Ovary (tissue), 10 donors: ENCODE data around the gene OR10H1. TPM values are rescaled to one million over a fixed set of nuclear protein-coding genes. Genes with fewer than 3 reads are reported as not detected.

ENCODE experiments used
- DNase-seq, 5 donors: peaks; one replicate each; pipeline ENCODE4 v3.0.0-alpha.2; 2019 to 2020
- H3K27ac ChIP-seq, 2 donors: fragments of 200-600 bp; one replicate each; pipeline versions ENCODE4 v1.5.1 to v1.8.0; 2019 to 2022
- H3K27me3 ChIP-seq: fragments of 200-600 bp; one replicate; pipeline ENCODE4 v1.8.0; 2022
- H3K36me3 ChIP-seq: fragments of 200-600 bp; sonication (generic); one replicate; pipeline ENCODE4 v1.5.1; 2019
- H3K4me1 ChIP-seq: one replicate; pipeline ENCODE4 v1.8.1; 2013; ENCODE audit warnings: mild to moderate bottlenecking, moderate library complexity; ENCODE audit not compliant: insufficient read depth
- H3K4me3 ChIP-seq: fragments of 200-600 bp; sonication (generic); one replicate; pipeline ENCODE4 v1.5.1; 2017
- H3K9me3 ChIP-seq, 2 donors: fragments of 200-600 bp in 1 of 2; sonication (generic) in 1 of 2; one replicate each; pipeline versions ENCODE4 v1.5.1 to v1.8.1; 2013 to 2019; ENCODE audit warnings: mild to moderate bottlenecking in 1 of 2, moderate library complexity in 1 of 2
- EP300 ChIP-seq: sonication (generic); formaldehyde crosslinking; IDR thresholded peaks from one replicate; pipeline ENCODE4 v1.6.1; 2017; ENCODE audit warnings: antibody characterized with exemption
- POLR2A ChIP-seq: fragments of 450-650 bp; IDR thresholded peaks from one replicate; pipeline ENCODE4 v1.6.1; 2017; ENCODE audit warnings: antibody characterized with exemption, mild to moderate bottlenecking, moderate library complexity
- WGBS, 3 donors: extraction: QIAGEN DNeasy Blood & Tissue Kit in 1 of 3; methylation state at CpG; one replicate each; pipeline versions ENCODE4 v1.1.5 to v1.1.7; 2013 to 2017; 5-methylcytosine and 5-hydroxymethylcytosine counted together
- intact Hi-C, 4 donors: fragments of 100-400 bp; cut with DNase I; formaldehyde crosslinking; loops; one replicate each; pipeline versions ENCODE4 v1.11.0 to v1.15.1; 2022 to 2023
- long read RNA-seq, 3 donors: library from polyadenylated mRNA in 2 of 3; unstranded in 2 of 3; transcript quantifications; one replicate each; pipeline ENCODE4 v2.0.0 and lab custom pipeline, GENCODE V29; 2021 to 2026
- polyA plus RNA-seq, 2 donors: library from polyadenylated mRNA; stranded (reverse); fragments of 200-250 nt in 1 of 2; fragments of 350-450 nt in 1 of 2; fragmentation: Illumina TruSeq in 1 of 2; extraction: RNeasy Lipid Tissue Mini Kit (QIAGEN cat#74804) in 1 of 2; gene quantifications; one replicate each; pipeline ENCODE4 v1.2.3, GENCODE V29; 2013 to 2014
- total RNA-seq, 7 donors: library from RNA; depleted of rRNA in 2 of 7; stranded (reverse); fragments of >200 nt in 2 of 7; fragmentation: NEBNext Ultra II Directional in 3 of 7; extraction: Animal tissue kit (Norgen Biotek cat#: 25700) in 3 of 7; gene quantifications; one replicate each; pipeline versions ENCODE4 v1.1.0 to v1.2.4, GENCODE V29; 2016 to 2023
- TF ChIP-seq, protein P1 (sequence below), 3 donors: fragments of 450-650 bp in 2 of 3; fragments of 200-600 bp in 1 of 3; IDR thresholded peaks; one replicate each; pipeline versions ENCODE4 v1.5.1 to v1.8.0; 2016 to 2022; ENCODE audit warnings: antibody characterized with exemption in 3 of 3, mild to moderate bottlenecking in 1 of 3
- donor health status: DM: no; HTN: no; CAD: no; lungs with moderate emphysema.
- donor health status: DM: no; HTN: no; CAD: no.
- donor health status: Bipolar disorder and iron deficiency.
- donor health status: DM: yes; HTN: yes; CAD: no.
- donor health status: DM: no; HTN: no; CAD: no.
- donor health status: DM: yes; HTN: yes; CAD: no.

OR10H1 gene
- total RNA-seq (not detected), polyA plus RNA-seq (not detected)
- long read RNA-seq, donor 1, result 0 reads
- long read RNA-seq, donor 2, result 0 reads
- long read RNA-seq, donor 3, result 0 reads

DNA sequence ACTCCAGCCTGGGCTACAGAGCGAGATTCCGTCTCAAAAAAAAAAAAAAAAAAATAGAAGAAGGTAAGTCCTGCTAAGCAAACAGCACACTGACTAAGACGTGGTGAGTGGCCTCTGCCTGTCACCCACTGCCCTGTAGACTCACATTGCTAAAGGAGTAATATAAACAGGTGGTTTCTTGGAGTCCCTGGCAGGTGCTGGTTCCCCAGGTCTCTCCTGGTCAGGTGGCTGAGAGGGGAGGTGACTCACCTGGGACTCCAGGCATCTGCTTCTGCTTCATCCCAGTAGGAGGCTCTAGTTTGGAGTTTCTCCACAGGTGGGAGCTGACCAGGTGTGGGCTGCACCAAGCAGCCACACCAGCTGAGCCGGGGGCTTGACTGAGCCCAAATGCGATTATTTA lies at the start of gene OR10H1:
OR10H1 (minus strand) TSS at position 359 of the 400 bp plus-strand sequence. CDS start 7,627 bp downstream, outside the sequence.
- intact Hi-C loops, result no loop called here
- H3K27ac ChIP-seq, result no peak within 1 kb of the TSS
- 57 to 66% (median 61%) methylated on average over 5 of the region's 5 CpGs for WGBS, 3 donors

GRCh38 chr19:15864824-15865223 lies 49.4 kb upstream of the OR10H1 start:
- no peak for DNase-seq
- Histone ChIP-seq H3K27me3 (no peaks in the 10 kb centered on the region), H3K9me3 (no peaks in the 10 kb centered on the region), H3K4me3 (no peak overlapping the region), H3K4me1 (no peaks in the 10 kb centered on the region), H3K27ac (no peak overlapping the region), H3K36me3 (no peaks in the 10 kb centered on the region)
- TF ChIP-seq POLR2A, result no peak
- TF ChIP-seq, protein P1, sequence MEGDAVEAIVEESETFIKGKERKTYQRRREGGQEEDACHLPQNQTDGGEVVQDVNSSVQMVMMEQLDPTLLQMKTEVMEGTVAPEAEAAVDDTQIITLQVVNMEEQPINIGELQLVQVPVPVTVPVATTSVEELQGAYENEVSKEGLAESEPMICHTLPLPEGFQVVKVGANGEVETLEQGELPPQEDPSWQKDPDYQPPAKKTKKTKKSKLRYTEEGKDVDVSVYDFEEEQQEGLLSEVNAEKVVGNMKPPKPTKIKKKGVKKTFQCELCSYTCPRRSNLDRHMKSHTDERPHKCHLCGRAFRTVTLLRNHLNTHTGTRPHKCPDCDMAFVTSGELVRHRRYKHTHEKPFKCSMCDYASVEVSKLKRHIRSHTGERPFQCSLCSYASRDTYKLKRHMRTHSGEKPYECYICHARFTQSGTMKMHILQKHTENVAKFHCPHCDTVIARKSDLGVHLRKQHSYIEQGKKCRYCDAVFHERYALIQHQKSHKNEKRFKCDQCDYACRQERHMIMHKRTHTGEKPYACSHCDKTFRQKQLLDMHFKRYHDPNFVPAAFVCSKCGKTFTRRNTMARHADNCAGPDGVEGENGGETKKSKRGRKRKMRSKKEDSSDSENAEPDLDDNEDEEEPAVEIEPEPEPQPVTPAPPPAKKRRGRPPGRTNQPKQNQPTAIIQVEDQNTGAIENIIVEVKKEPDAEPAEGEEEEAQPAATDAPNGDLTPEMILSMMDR (IDR thresholded peaks at IDR 0.05), result no peak
- no peak for TF ChIP-seq EP300
- intact Hi-C loops, result no loop called here
- 48 to 50% (median 50%) methylated on average over 5 of the region's 5 CpGs for WGBS, 3 donors

More for the DNA sequence above, at the start of gene OR10H1:
- Histone ChIP-seq H3K9me3 (no peaks in the 10 kb centered on the region), H3K4me1 (no peaks in the 10 kb centered on the region), H3K4me3 (no peak within 1 kb of the TSS), H3K27me3 (no peaks in the 10 kb centered on the region), H3K36me3 (no peaks in the 10 kb centered on the region)
- no peak for DNase-seq
- TF ChIP-seq, protein P1 (IDR thresholded peaks at IDR 0.05), result no peak
- TF ChIP-seq EP300 (no peak), POLR2A (no peak)

- DNase-seq, result no peak
- TF ChIP-seq, protein P1 (IDR thresholded peaks at IDR 0.05), result no peak
- TF ChIP-seq EP300 (no peak), POLR2A (no peak)
- Histone ChIP-seq H3K27ac (no peak overlapping the region), H3K9me3 (no peaks in the 10 kb centered on the region), H3K4me1 (no peaks in the 10 kb centered on the region), H3K4me3 (no peak overlapping the region), H3K27me3 (no peaks in the 10 kb centered on the region), H3K36me3 (no peaks in the 10 kb centered on the region)
- WGBS, 3 donors, result 59 to 65% (median 59%) methylated on average over 8 of the region's 8 CpGs
- intact Hi-C loops, result no loop called here
These were observed 47.8 kb upstream of the OR10H1 start for GRCh38 chr19:15863272-15863671.

DNA sequence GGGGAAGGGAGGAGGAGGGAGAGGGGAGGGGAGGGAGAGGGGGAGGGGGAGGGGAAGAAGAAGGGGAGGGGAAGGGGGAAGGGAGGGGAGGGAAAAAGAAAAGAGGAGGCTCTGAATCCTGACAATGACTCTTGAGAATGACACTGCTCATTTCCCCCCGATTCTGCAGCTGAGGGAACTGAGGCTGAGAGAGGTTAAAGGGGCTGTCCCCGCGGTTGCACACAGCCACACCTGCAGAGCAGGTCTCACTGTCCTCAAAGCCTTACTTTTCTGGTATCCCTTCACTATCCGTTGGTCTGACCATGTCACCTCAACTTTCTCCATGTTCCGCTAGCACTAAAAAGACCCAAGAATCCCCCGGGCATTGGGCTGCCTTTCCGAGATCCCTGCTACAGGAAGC lies 47.0 kb upstream of the OR10H1 start:
- H3K36me3 ChIP-seq, result no peaks in the 10 kb centered on the region
- no peaks in the 10 kb centered on the region for H3K4me1 ChIP-seq
- H3K27me3 ChIP-seq, result no peaks in the 10 kb centered on the region
- DNase-seq, result no peak
- H3K4me3 ChIP-seq, result no peak overlapping the region
- H3K9me3 ChIP-seq, result no peaks in the 10 kb centered on the region
- no peak for TF ChIP-seq EP300
- TF ChIP-seq, protein P1 (IDR thresholded peaks at IDR 0.05), result no peak
- no peak for TF ChIP-seq POLR2A
- WGBS, 3 donors, result 35 to 52% (median 49%) methylated on average over 7 of the region's 7 CpGs
- intact Hi-C loops, result no loop called here
- H3K27ac ChIP-seq, result no peak overlapping the region
